ENCODE measurements around the gene UTS2. TPM values are rescaled to one million over a fixed set of nuclear protein-coding genes. Genes with fewer than 3 reads are reported as not detected.

Gene UTS2
- total RNA-seq, 1 donor from 2014 or later, result not detected

- no peak for DNase-seq
These were observed 9.6 kb upstream of the UTS2 start for GRCh38 chr1:7862211-7863060.

- no peak for DNase-seq
These were observed 8.6 kb upstream of the UTS2 start for GRCh38 chr1:7861452-7861851.

GRCh38 chr1:7860130-7860529, 7.3 kb upstream of the UTS2 start:
- no peak for DNase-seq

- DNase-seq, result no peak
These were observed 6.5 kb upstream of the UTS2 start for GRCh38 chr1:7859406-7859805.

- DNase-seq, result no peak
These were observed 5.1 kb upstream of the UTS2 start for GRCh38 chr1:7857985-7858384.

- no peak for DNase-seq
These were observed 4.1 kb upstream of the UTS2 start for GRCh38 chr1:7857000-7857399.

GRCh38 chr1:7856345-7856744, 3.5 kb upstream of the UTS2 start:
- no peak for DNase-seq

- no peak for DNase-seq
These were observed 790 bp upstream of the UTS2 start for GRCh38 chr1:7853684-7854026.

- DNase-seq, result no peak
These were observed 2.1 kb downstream of the UTS2 start for GRCh38 chr1:7850786-7851185.

- DNase-seq, result no peak
These were observed 5.3 kb downstream of the UTS2 start for GRCh38 chr1:7847599-7847998.

- no peak for DNase-seq
These were observed 6.2 kb downstream of the UTS2 start for GRCh38 chr1:7846656-7847055.

- DNase-seq, result no peak
These were observed 7.1 kb downstream of the UTS2 start for GRCh38 chr1:7845761-7846160.

GRCh38 chr1:7842517-7842916, 10.3 kb downstream of the UTS2 start:
- no peak for DNase-seq

GRCh38 chr1:7839526-7839925, 13.3 kb downstream of the UTS2 start:
- DNase-seq, result no peak

- DNase-seq, result no peak
These were observed 14.2 kb downstream of the UTS2 start for GRCh38 chr1:7838714-7839113.

- DNase-seq, result no peak
These were observed 19.8 kb downstream of the UTS2 start for GRCh38 chr1:7833035-7833434.

- no peak for DNase-seq
These were observed 21.4 kb downstream of the UTS2 start for GRCh38 chr1:7831458-7831857.

- no peak for DNase-seq
These were observed 25.5 kb downstream of the UTS2 start for GRCh38 chr1:7827126-7827955.

GRCh38 chr1:7826363-7826762, 26.5 kb downstream of the UTS2 start:
- DNase-seq, result no peak

- no peak for DNase-seq
These were observed 28.2 kb downstream of the UTS2 start for GRCh38 chr1:7824701-7825100.

GRCh38 chr1:7821282-7821681, 31.6 kb downstream of the UTS2 start:
- DNase-seq, result no peak

- no peak for DNase-seq
These were observed 39.0 kb downstream of the UTS2 start for GRCh38 chr1:7813677-7814373.

- no peak for DNase-seq
These were observed 41.4 kb downstream of the UTS2 start for GRCh38 chr1:7811476-7811875.
